Fibroblast of villous mesenchyme (primary cell): ENCODE measurements around the gene SIGLEC1. TPM values are rescaled to one million over a fixed set of nuclear protein-coding genes. Genes with fewer than 3 reads are reported as not detected.
A peak's percentile ranks its signal among the peaks of the same experiment; 100 is the strongest.

Experiments used
- DNase-seq: peaks from one replicate; pipeline ENCODE4 v3.0.0-alpha.2; 2010; ENCODE audit warnings: low read depth
- H3K4me3 ChIP-seq: 2 replicates; pipeline ENCODE4 v1.5.1; 2011; ENCODE audit warnings: low read depth, mild to moderate bottlenecking, low read length
- total RNA-seq: library from RNA; depleted of rRNA; stranded (reverse); fragments of >200 nt; gene quantifications from 2 replicates; pipeline ENCODE4 v1.2.3, GENCODE V29; 2012
- TF ChIP-seq, protein P1 (sequence below): IDR thresholded peaks from 2 replicates; pipeline ENCODE4 v1.5.1; 2012; ENCODE audit warnings: low read depth, mild to moderate bottlenecking, low read length; ENCODE audit not compliant: insufficient read depth

SIGLEC1 gene
- total RNA-seq, 1 donor = not detected

DNA sequence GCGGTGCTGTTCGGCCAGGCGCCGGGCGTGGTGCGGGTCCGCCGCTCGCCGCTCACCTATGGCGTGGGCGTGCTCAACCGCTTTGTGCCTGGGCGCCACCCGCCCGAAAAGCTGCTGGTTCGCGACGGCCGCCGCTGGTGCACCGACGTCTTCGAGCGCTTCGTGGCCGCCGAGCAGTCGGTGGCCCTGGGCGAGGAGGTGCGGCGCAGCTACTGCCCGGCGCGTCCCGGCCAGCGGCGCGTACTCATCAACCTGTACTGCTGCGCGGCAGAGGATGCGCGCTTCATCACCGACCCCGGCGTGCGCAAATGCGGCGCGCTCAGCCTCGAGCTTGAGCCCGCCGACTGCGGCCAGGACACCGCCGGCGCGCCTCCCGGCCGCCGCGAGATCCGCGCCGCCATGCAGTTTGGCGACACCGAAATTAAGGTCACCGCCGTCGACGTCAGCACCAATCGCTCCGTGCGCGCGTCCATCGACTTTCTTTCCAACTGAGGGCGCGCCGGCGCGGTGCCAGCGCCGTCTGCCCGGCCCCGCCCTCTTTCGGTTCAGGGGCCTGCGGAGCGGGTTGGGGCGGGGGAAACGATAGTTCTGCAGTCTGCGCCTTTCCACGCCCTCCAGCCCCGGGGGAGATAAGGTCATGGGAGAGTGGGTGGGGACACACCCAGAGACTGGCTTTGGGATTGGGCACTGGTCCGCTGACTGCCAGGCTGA is 39.4 kb upstream of the SIGLEC1 start:
- DNase-seq = peak; percentile 42
- TF ChIP-seq, protein P1, sequence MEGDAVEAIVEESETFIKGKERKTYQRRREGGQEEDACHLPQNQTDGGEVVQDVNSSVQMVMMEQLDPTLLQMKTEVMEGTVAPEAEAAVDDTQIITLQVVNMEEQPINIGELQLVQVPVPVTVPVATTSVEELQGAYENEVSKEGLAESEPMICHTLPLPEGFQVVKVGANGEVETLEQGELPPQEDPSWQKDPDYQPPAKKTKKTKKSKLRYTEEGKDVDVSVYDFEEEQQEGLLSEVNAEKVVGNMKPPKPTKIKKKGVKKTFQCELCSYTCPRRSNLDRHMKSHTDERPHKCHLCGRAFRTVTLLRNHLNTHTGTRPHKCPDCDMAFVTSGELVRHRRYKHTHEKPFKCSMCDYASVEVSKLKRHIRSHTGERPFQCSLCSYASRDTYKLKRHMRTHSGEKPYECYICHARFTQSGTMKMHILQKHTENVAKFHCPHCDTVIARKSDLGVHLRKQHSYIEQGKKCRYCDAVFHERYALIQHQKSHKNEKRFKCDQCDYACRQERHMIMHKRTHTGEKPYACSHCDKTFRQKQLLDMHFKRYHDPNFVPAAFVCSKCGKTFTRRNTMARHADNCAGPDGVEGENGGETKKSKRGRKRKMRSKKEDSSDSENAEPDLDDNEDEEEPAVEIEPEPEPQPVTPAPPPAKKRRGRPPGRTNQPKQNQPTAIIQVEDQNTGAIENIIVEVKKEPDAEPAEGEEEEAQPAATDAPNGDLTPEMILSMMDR = no peak
- peak overlapping the region; percentile 42 for H3K4me3 ChIP-seq

DNA sequence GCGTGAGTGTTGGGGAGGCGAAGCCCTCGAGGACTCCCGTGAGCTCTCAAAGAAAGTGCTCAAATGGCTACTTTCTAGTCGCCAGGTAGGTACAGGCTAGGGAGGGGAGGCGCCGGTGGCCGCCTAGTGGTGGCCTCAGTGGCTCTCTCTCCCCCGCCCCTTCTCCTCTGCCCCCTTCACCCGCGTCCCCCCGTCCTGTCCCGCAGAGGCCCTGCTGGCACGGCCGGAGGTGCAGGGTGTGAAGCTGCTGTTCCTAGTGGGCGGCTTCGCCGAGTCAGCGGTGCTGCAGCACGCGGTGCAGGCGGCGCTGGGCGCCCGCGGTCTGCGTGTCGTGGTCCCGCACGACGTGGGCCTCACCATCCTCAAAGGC is 38.9 kb upstream of the SIGLEC1 start:
- TF ChIP-seq, protein P1 = no peak
- H3K4me3 ChIP-seq = no peak overlapping the region
- DNase-seq = no peak

DNA sequence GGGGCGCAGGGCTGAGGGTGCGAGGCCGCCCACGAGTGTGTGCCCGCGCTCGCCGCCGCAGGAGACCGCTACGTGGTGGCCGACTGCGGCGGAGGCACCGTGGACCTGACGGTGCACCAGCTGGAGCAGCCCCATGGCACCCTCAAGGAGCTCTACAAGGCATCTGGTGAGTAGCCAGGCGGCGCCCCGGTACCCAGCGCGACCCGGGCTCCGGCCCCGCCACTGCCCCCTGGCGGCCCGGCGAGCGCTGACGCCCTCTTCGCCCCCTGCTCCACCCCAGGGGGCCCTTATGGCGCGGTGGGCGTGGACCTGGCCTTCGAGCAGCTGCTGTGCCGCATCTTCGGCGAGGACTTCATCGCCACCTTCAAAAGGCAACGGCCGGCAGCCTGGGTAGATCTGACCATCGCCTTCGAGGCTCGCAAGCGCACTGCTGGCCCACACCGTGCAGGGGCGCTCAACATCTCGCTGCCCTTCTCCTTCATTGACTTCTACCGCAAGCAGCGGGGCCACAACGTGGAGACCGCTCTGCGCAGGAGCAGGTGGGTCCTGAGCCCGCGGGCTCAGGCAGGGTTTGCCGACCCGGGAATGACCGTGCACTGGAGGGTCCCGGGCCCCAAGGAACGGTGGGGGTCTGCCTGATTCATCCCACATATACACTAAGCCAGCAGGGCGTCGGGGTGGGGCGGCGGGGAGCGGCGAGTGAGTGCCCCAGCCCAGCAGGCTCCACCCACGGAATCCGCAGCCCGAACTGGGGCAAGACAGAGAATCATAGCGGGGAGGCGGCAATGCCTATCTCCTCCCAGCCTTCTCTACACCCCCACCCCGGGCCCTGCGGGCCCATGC is 37.5 kb upstream of the SIGLEC1 start:
- DNase-seq = no peak

DNA sequence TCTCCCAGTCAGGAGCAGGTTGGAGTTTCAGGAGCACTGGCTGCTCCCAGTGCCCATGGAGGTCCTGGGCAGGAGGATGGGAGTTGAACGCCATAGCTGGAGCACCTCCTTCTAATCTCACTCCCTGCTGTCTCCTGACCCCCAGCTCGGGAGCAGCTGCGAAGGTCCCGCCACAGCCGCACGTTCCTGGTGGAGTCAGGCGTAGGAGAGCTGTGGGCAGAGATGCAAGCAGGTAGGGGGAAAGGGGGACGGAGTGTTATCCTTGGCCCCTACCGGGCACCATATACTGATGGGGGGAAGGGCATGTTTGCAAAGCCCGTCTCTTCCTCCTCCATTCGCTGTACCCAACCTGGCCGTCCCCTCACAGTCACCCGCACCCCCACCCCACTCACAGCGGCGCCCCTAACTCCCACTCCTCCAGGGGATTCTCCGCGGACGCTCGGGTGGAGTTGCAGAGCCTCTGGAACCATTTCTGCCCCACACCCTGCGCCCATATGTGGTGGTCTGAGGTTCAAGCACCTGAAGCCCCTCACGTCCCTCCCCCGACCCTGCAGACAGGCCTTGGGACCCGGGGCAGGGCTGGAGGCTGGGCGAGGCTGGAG is 36.8 kb upstream of the SIGLEC1 start:
- TF ChIP-seq, protein P1 = no peak
- no peak for DNase-seq
- H3K4me3 ChIP-seq = no peak overlapping the region

More for the DNA sequence above, 37.5 kb upstream of the SIGLEC1 start:
- no peak overlapping the region for H3K4me3 ChIP-seq
- TF ChIP-seq, protein P1 = peak; percentile 38

DNA sequence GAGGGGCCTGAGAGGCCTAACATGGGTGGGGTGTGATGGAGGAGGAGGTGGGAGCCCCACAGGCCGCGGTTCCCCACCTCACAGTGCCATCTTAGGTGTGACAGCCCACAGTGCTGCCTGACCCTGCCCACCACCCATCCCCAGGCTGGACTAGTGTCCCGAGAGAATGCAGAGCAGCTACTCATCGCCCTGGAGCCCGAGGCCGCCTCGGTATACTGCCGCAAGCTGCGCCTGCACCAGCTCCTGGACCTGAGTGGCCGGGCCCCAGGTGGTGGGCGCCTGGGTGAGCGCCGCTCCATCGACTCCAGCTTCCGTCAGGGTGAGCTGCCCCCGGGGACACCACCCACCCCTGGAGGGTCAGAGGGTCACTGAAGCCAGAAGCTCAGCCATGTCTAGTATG is 35.7 kb upstream of the SIGLEC1 start:
- TF ChIP-seq, protein P1 = no peak
- H3K4me3 ChIP-seq = no peak overlapping the region
- no peak for DNase-seq

DNA sequence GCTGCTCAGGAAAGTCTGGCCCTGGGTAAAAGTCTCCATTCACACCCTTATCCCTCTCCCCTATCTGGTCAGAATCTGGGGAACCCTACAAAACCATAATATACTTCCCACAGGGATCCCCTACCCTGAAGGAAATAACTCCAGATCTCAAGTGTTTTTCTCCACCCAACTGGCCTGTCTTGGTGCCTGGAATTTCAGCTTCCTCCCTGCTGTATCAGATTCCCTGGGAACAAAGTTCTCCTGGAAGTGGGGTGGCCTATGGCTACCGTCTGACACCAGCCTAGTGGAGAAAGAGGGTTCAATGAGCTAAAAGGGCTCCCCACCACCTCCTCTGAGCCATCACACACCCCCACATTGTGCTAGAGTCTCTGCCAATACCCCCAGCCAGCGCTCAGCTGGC is 35.1 kb upstream of the SIGLEC1 start:
- TF ChIP-seq, protein P1 = no peak
- H3K4me3 ChIP-seq = no peak overlapping the region
- DNase-seq = no peak
